AG08396 (cell line): ENCODE results near the gene MYO9A.

ENCODE experiments used
- DNase-seq: peaks from one replicate; pipeline ENCODE4 v3.0.0; 2012; ENCODE audit warnings: low spot score, mixed read lengths

The MYO9A gene

GRCh38 chr15:71809346-71809745 lies 308.6 kb downstream of the MYO9A start:
- DNase-seq = no peak

GRCh38 chr15:71808311-71809020 lies 309.5 kb downstream of the MYO9A start:
- DNase-seq = no peak

GRCh38 chr15:71807691-71808091 lies 310.3 kb downstream of the MYO9A start:
- no peak for DNase-seq

DNA sequence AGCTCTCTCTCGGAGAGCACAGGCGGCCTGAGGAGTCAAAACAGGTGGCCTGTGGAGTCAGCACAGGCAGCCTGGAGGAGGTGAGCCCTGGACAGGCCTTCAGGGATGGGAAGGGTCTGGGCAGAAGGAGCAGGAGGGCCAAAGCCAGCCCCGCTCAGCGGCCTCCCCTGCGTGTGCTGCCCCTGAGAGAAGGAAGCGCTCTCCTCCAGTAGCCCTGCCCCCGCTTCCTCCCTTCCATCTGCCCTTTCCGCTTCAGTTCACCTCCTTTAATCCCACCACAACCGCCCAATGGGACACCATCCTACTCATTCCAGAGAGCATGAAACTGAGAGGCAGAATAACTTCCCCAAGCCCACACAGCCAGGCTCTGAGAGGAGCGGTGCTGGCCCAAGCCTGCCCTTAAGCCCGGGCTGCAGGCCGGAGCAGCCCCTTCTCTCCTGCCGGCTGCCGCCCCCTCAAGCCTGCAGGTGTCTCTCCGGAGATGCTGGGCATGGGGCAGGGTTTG lies 310.8 kb downstream of the MYO9A start:
- no peak for DNase-seq

GRCh38 chr15:71806452-71806931 lies 311.5 kb downstream of the MYO9A start:
- peak; percentile 49 for DNase-seq

DNA sequence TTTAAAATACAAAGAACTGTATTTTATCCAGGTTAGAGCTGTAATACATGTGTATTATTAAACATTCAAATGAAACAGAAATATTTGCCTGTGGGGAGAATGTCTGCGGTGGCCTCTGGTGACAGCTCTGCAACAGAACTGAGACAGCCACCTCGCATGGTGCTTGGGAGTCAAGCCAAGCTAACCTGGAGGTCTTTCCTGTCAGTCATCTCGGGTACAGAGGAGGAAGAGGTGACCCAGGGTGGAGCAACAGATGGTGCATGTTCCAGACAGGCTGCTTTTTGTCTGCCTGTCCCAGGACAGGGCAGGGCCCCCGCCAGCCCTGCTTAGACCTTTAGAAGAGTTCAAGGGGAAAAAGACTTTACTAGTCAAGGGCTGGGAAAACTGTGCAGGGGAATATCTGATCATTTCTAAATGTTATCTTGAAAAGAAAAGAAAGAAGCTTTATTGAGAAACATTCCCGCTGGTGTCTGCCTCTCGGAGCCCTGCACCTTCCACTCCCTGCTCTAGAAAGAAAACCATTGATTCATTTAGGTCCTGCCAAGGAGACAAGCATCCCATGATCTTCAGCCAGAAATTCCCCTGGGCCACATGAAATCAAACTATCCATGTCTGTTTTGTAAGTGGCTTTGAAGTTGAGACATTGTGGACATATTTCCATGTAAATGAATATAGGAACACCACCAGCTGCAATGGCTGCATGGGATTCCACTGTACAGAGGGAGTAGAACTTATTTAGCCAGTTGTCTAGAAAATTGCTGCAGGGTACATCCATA lies 313.1 kb downstream of the MYO9A start:
- DNase-seq = no peak

DNA sequence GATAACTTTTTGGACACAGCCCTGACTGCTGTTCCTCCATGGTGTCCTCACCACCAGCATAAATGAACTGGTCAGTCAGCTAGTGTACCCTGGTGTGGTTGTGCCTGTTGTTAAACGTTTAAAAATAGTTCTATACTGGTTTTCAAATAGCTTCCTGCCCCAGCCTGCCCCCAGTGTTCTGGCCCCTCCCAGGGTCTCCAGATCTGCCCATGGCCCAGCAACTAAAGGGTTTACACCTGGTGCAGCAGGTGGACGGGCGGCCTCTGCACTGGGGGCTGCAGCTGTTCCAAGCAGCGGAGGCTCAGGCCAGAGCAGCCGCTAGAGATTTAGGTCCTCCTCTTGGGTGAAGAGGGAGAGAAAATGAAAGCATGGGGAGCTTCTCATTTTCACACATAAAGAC lies 313.7 kb downstream of the MYO9A start:
- no peak for DNase-seq

GRCh38 chr15:71802770-71803169 lies 315.2 kb downstream of the MYO9A start:
- DNase-seq = no peak

DNA sequence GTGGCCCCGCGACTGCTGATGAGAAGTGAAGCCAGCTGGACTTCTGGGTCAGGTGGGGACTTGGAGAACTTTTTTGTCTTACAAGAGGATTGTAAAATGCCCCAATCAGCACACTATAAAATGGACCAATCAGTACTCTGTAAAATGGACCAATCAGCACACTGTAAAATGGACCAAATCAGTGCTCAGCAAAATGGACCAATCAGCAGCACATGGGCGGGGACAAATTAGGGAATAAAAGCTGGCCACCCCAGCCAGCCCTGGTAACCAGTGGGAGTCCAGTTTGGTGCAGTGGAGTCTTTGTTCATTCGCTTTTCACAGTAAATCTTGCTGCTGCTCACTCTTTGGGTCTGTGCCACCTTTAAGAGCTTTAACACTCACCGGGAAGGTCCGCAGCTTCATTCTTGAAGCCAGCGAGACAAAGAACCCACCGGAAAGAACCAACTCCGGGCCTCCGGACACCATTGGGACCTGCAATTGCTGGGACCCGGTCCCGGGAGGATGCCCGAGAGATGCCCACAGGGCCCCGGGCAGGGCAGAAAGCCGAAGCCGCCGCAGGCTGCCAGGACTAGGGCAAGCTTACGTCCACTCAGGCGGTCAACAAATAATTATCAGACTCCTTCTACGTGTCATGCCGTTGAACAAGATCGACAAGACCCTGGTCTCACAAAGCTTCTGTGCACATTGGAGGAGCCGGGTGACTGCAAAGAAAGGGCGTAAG lies 315.9 kb downstream of the MYO9A start:
- no peak for DNase-seq

- peak; percentile 78 for DNase-seq
Observed at GRCh38 chr15:71800835-71801745, 316.9 kb downstream of the MYO9A start.

- DNase-seq = no peak
Observed at GRCh38 chr15:71800190-71800589, 317.8 kb downstream of the MYO9A start.

DNA sequence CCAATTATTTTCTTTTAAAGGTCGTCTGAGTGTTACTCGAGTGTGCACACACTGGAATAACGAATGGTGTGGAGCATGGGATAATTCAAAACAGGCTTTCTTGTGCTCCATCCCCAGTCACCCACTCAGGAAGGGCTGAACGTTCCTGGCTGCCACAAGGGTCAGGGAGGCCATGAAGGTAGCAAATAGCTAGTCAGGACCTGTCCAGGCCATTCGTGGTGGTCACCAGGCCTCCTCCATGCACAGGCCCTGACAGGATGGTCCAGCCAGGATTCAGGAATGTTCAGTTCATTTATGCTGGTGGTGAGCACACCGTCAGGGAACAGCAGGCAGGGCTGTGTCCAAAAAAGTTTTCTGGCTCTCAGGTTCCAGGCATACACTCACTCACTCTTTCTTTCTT lies 319.3 kb downstream of the MYO9A start:
- DNase-seq = no peak

DNA sequence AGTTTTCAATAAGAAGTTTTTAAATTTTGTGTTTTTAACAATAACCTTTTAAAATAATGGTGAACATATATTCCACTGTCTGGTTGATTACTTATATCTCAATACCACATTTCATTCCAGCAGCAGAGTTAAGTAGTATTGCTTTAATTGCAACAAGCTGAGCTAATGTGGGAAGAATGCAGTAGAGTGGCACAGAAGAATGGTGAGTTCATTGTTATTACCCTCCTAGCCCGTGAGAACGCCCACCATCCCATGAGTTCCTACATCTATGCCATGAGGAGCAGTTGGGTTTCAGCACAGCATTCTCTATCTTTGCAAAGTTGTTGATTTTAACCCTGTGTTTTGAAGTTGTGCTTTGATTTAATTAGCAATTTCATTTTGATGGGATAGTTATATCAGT lies 325.4 kb downstream of the MYO9A start:
- DNase-seq = peak; percentile 65

GRCh38 chr15:71791975-71792374 lies 326.0 kb downstream of the MYO9A start:
- no peak for DNase-seq

DNA sequence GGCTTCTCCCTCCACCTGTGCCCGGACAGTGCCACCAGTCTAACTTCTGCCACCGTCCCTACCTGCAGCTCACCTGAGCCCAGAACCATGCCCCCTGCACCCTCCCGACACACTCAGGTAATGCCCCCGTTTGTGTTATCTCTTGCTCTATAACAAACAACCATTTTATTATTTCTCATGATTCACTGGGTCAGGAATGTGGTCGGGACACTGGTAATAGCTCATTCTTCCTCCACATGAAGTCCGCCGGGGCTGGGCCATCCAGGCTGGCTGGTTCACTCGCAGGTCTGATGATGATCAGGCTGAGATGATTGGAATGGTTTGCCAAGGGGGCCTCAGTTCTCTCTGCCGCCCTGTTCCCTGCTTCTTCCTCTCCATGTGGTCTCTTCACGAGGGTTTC lies 327.9 kb downstream of the MYO9A start:
- no peak for DNase-seq

GRCh38 chr15:71789616-71790015 lies 328.3 kb downstream of the MYO9A start:
- no peak for DNase-seq

DNA sequence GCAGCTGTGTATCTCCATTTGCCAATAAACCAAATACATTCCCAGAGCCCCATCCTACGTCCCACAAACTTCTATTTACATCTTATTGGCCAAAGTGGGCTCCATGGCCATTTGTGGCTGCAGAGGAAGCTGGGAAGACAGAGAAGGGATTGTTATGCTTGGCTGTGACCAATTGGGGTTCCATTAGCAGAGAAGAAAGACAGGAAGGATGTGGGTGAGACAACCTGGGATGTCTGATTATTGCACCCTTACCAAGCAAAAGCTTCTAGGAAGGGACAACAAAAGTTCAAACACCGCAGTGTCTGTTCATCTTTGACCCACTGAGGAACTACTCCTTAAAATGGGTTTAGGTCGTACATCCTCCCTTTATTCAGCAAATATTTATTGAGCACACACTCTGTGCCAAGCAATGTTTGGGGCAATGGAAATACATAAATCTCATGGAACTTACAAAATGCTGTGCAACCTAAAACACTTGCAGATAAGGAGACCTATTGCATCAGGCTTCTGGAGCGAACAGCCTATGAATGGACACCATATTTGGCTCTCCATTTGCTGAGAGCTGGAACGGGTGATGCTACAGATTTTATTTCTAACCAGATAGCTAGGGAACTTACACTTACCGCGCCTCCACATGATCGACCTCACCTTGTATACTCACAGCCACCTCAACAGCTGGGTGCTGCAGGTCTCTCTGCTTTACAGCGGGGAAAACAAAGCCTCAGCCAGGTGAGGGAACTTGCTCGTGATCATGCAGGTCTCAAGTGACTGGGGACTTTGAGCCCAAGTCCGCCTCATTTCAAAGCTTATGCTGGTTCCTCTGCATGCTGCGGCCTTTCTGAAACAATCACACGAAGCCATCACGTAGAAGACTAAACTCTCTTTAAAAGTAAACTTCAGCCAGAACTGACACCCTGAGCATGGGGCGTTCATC lies 329.0 kb downstream of the MYO9A start:
- DNase-seq = no peak

- DNase-seq = no peak
Observed at GRCh38 chr15:71786673-71787072, 331.3 kb downstream of the MYO9A start.

DNA sequence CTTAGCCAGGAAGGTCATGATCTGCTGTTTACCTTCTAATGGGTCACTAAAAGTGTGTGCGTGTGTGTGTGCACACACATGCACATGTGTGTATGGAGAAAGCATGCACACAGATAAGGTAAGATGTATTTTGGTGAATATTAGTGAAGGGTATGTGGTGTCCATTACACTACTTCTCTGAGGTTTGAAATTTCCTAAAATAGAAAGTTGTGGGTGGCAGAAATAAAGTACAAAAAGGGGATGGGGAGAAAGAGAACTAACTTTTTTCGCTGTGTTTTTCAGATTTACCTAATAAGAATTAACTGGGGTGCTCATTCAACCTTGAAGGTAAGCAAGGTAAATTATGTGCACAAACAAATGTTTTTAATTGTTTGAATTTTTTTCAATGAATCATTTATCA lies 332.0 kb downstream of the MYO9A start:
- DNase-seq = no peak

- DNase-seq = no peak
Observed at GRCh38 chr15:71784719-71785118, 333.2 kb downstream of the MYO9A start.
